GM19395 (cell line): ENCODE measurements around the gene CEP128.

ENCODE experiments used
- ATAC-seq: cut with Tn5 transposase; IDR thresholded peaks from one replicate; pipeline ENCODE4 v1.9.1; 2021; ENCODE audit warnings: mild to moderate bottlenecking, moderate library complexity; ENCODE audit not compliant: unreplicated experiment

The CEP128 gene

DNA sequence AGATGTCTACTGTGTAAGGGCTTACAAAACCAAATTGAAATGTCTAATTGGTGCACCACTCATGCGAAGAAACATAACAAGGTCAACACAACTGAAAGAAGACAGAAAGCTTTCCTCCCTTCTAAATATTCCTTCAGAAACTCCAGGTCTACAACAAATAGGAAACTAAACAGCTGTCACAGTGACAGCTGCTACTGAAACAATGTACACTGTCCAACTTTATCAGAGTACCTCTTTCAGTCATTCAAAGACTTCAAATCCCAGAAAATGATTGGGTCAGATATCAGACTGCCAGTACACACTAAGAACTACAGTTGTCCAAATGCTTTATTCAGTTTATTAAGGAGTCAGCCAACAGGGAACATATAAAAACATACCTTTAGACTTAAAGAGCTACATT lies 35.2 kb downstream of the CEP128 start:
- ATAC-seq, result no peak

DNA sequence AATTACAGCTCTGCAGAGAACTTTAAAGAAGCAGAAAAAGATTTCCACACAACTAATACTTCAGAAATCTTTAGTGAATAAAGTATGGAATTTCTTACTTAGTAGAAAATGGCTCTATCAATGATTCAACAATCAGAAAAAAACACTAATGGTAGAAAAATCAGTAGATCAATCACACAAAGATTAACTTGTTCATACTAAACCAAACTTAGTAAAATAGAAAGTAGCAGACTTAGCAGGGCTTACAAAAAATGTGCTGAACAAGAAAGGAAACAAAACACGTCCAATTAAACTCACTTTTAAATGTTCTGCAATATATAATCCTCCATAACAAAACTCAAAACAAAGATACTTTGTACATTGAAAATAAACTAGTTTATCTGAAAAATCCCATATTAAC lies 38.9 kb downstream of the CEP128 start:
- no peak for ATAC-seq

DNA sequence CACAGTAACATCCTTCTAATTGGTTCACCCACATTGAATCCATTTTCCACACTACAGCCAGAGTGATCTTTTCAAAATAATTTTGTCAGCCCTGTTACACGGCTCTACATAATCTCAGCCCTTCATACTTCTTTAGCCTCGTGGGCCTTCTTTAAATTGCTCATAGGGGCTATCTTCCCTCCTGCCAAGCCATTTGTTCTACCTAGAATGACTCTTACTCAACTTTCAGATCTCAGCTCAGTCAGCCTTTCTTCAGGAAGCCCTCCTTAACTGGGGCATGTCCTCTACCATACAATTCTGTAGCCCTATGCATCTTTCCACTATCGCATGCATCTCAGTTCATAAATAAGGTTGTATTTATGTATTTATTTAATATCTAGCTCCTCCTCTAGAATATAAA lies 39.7 kb downstream of the CEP128 start:
- ATAC-seq, result no peak

DNA sequence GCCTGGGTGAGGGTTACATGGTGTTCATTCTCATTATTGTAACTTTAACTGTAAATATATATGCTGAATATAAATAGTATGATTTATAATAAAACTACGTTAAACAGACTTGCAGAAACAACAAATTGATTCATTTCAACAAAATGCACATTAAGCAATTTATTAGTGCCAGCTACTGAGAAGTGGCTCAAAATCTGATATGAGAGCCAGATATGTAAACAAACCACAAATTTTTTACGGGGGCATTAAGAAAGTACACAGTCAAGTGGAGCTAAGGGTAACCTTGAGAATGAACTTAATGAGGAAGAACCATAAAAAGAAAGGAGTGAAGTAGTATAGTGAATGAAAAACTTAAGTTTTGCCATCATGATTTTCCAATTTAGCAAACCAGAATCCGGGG lies 40.3 kb downstream of the CEP128 start:
- no peak for ATAC-seq

DNA sequence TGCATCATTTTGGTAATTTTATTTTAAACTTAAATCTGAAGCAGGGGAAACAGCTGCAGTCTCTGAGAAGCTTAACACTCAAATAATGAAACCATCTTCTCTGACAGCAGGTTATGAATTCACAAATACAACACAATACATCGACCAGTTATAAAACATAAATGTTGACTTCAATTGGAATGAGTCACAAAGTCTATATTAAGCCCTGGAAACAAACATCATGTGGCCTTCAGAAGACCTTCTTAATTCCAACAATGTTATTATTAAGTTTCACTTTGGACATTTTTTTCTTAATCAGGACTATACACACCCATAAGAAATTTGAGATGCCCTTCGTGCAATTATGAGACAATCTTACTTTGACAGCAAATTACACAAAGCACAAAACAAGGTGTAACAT lies 68.9 kb downstream of the CEP128 start:
- ATAC-seq, result no peak

DNA sequence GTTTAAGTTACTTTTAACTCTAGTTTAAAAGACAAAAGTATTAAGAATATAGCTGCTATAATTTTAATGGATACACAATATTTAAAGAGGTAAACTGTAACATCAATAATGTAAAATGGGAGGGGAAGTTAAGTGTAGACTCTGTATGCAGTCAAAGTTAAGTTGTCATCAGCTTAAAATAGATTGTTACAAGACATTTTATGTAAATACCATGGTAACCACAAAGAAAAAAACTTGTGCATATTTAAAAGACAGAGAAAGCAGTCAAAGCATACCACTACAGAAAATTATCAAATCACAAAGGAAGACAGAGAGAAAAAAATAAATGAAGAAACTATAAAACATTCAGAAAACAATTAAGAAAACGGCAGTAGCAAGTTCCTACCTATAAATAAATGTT lies 73.3 kb downstream of the CEP128 start:
- ATAC-seq, result no peak

DNA sequence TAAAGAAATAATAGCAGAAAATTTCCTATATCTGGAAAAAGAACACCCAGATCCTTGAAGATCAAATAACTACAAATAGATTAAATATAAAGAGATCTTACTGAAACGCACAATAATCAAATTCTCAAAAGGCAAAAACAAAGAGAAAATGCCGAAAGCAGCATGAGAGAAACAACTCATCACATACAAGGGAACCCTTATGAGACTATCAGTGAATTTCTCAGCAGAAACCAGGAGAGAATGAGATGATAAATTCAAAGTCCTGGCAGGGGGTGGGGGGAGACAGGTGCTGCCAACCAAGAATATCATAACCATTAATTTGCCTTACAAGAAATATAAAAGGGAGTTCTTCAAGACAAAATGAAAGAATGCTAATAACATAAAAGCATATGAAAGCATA lies 73.7 kb downstream of the CEP128 start:
- ATAC-seq, result no peak

DNA sequence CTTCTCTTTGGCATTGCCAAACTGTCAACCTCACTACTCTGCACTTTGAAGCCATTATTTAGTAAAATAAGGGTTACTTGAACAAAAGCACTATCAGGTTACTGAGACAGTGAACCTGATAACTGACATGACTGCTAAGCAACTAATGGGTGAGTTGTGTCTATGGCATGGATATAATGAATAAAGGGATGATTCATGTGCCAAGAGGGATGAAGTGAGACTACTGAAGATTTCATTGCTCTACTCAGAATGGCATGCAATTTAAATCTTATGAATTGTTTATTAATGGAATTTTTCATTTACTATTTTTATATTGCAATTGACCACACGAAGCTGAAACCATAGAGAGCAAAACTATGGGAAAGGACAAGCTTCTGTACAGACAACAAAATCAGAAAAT lies 74.4 kb downstream of the CEP128 start:
- ATAC-seq, result no peak

DNA sequence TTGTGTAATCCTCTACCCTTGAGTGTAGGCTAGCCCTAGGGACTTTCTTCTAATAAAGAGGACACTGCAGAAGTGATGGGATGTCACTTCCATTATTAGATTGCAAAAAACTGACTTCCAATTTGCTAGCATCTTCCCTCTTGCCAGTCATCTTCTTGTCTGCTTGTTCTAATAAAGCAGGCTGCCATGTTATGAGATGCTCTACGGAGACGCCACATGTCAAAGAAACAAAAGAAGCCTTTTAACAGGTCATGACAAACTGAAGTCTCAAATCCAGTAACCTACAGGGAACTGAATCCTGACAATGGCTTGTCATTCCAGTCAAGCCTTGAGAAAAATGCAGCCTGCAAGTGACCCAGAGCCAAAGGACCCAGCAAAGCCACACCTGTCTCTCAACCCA lies 76.0 kb downstream of the CEP128 start:
- no peak for ATAC-seq

DNA sequence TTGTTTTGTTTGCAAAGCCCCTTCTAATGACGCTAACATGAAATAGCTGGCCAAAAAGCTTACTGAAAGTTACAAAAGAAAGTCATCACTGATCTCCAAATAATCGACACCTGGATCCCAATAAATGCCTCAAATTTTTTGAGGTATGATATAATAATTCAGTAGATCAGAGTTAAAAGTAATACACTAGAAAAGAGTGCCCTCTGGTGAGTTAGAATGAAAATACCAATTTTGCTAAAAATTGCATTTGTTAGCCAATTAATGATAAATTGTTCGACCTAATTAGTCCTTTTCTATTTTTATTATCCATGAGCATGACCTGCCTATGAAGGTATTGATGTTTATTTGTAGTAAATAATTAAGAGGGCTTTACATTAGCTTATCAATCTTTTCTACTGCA lies 78.6 kb downstream of the CEP128 start:
- ATAC-seq, result no peak

DNA sequence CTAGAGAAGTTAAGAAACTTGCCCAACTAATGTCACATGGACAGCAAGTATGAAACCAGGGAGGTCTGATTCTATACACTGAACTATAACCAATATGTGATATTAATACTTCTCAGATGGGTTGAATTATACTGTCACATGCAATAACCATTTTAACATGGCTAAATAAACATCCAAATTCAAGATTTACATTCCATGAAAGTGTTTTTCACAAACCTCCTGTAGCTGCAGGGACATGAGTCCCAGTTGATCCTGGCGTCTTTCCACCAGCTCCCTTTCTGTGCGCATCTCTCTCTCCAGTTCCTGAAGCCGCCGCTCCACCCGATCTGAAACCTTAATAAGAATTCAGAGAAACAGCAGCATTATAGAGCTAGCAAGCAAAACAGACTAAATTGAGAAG lies 79.0 kb downstream of the CEP128 start:
- no peak for ATAC-seq

DNA sequence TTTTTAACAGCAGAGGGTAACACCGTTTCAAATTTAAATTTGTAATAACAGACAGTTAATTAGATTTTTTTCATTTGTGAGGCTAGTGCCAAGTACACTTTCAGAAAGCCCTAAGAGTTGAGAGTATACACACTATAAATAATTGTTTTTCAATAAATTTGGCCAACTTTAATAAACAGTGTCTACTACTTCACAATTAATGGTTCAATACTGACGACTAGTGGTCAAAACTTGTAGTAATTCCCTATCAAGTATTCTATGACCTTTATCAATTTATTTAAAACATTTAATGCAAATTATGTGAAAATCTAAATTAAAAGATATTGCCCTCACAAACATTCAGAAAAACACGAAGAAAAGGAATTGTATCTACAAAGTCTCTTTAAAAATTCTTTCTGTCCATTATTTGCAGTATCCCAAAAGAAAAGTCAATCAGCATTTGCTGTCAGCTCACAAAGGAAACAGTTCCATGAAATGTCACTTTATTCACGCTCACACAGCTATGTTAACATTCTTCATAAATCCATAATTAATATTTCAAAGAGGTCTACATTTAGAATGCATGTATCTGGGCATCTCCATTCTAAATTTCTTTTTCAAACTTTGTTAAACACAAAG lies 91.2 kb downstream of the CEP128 start:
- ATAC-seq, result peak; percentile 72

DNA sequence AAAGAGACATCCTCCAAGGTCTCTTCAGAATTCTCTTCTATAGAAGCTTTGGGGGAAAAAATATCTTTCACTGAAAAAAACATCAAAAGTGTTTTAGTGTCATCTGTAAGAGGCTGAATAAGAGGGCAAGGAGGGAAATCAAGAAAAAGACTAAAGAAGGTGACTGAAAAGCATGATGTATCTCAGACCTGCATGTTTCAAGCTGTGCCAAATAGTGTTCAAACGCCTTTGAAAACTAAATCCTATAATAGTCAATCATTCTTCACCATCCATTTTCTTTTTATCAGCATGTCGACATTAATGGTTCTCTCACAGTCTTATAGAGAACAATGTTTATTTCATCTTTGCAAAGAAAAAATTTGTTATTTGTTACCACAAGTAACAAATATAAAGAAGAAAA lies 94.5 kb downstream of the CEP128 start:
- ATAC-seq, result no peak

DNA sequence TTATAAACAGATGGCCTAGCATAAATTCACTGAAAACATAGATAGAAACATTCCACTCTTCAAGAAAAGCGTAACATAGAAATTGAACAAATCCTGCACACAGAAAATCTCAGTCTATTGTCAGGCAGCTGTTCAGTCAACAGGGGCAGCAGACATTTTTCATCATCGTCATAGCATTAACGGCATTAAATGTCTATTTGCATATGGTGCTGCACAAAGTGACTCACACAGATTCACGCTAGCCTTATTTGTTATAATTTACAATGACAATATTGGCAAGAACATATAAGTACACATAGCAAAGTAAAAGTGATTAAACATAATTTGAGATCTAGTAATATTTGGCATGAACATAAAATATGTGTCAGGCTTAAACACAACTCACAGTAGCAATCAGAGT lies 95.7 kb downstream of the CEP128 start:
- ATAC-seq, result no peak

DNA sequence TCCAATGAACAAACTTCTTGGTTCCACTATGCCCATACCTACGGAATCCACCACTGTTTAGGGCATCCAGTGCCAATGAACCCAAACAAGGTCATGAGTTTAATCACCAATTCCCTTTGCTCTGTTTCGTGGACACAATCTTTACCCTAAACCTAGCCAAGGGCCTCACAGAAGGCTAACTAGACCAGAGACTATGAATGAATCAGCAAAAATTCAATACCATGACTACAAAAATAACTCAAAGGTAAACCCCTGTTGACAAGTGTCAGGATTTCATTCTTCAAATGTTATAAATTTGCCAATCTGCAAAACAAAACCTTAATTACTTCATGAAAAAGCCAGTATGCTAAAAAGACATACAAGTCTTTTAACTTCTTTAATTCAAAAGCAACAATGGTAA lies 96.7 kb downstream of the CEP128 start:
- no peak for ATAC-seq

DNA sequence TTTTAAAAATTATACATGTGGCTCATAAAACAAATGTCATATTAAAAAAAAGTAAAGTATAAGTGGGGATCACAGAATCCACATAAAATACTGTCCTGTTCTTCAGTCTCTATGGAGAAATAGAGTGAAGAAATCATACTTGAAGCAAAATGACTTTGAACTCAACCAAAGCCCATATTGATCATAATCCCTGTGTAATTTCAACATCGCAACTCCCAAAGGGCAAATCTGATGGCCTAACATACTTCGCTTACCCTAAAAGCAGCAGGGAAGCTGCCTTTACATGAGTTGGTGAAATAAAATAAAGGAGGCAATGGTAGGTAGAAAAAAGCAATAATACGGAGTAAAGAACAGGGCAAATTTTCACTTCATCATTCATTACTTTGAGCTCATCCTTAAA lies 101.8 kb downstream of the CEP128 start:
- ATAC-seq, result no peak

DNA sequence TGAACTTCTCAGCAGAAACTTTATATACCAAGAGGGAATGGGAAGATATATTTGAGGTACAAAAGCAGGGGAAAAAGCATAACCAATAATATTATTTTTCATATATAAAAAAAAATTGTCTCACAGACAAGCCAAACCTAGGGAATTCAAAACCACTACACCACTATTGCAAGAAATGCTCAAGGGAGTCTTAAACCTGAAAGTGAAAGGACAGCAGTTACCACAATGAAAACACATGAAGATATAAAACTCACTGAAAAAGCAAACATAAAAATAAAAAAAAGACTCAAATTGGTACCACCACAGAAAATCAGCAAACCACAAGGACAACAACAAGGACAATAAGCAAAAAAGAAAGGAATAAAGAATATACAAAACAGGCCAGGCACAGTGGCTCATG lies 131.9 kb downstream of the CEP128 start:
- no peak for ATAC-seq

DNA sequence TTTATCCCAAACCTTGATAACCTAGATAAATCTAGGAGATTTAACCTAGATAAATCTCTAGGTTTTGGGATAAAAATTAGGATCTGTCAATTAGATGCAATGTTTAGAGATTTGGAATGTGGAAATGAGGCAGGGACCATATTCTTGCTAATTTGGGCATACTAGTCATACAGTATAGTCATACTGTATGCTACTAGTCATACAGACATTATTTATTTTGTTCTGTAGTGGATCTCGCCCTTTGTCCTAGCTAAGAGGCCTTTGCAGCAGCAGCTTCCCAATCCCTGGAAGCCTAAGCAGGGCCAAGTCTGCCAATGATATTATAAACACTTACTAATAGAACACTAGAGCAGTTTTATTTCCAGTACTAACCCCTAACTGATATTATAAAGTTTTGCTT lies 136.4 kb downstream of the CEP128 start:
- no peak for ATAC-seq

DNA sequence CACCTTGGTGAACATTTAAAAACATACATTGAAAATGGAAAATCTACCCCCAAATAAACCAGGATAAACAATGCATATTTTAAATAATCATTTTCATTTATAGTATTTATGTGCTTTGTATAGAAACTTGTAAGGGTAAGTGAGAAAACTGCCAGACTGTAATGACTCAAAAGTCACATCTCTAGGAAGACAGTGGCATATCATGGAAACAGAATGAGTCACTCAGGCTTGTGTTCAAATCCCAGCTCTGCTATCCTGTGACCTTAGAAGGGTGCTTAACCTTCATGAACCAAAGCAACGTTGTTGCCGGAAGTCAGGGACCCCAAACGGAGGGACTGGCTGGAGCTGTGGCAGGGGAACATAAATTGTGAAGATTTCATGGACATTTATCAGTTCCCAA lies 142.7 kb downstream of the CEP128 start:
- no peak for ATAC-seq

DNA sequence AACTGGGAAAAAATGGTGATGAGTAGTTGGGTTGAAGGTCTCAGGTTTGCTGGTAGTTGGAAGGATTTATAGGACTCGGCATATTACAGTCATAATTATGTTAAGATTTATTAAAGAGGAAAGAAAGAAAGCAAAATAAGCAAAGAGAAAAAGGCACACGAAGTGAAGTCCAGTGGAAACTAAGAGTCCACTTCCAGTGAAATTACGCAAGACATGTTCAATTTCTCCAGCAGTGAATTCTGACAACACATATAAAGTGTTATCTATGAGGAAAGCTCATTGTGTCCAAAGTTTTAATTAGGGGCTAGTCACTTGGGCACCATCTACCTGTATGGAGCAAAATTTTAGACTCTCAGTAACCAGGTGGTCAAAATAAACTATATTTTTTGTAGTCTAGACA lies 143.3 kb downstream of the CEP128 start:
- no peak for ATAC-seq

DNA sequence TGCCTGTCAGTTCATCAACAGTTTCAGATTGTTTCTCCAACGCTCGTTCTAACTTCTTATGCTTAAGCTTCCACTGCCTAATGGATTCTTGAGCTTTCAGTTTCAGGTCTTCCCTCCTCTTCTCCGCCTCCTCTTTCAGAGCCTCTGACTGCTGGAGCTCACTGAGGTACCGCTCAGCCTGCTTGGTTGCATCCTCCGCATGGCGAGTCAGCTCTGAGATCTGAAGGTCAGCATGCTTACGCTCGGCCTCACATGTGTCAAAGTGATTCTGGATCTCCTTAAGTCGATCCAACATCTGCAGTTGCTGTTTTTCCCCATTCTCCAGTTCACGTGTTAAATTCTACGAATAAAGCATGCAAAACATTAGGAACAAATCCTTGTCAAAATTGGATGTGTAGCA lies 148.8 kb downstream of the CEP128 start:
- ATAC-seq, result no peak

DNA sequence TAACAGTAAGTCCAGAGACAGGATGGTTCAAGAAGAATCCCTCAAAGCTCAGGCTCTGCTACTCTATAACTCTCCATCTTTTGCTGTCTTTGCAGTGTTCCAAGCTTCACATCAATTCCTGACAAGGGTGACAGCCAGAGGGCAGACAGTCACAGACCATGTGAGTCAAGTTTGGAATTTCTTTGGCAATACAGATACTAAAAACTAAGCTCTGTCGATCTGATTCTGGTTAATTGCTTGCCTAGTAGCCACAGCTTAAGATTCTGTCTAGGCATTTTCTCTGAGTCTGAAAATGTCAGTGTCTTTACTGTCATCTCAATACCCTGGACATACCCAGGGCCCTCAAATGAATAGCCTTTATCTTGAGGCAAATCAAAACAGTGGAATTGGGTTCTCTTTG lies 153.7 kb downstream of the CEP128 start:
- no peak for ATAC-seq

DNA sequence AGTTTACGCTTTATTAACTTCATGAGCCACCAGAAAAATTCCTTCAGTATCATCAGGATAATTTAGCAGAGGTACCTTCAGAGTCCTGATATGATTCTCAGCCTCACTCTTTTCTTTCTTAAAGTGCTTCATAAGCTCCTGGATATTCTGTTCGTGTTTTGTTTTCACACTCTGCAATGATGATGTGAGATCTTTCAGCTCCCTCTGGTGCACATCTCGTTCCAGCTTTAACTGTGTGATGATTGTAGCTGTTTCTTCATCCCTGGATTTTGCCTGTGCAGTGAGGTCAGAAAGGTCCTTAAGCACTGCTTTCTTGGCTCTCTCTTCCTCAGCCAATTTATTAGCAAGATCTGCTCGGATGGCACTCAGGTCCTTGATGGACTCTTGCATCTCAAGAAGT lies 156.7 kb downstream of the CEP128 start:
- no peak for ATAC-seq

DNA sequence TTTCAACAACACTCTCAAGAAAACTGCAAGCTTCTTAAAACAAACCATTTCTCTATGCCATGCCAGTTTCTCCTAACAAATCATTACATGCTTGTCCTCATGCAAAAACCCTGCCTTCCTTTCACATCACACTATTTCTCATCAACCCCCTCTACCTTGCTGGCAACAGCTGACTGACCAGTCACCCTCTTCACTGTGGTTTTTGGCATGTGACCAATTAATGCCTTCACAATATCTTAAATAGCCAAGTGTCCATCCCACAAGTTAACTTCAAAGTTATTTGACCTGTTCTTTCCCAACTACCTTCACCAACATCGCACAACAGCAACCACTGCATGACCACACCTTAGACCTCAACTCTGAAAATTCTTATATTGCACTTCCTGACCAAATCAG lies 159.6 kb downstream of the CEP128 start:
- no peak for ATAC-seq
